Subcutaneous adipose tissue (tissue), 4 donors: ENCODE data around the gene ARHGEF38. TPM values are rescaled to one million over a fixed set of nuclear protein-coding genes. Genes with fewer than 3 reads are reported as not detected.

Source experiments
- total RNA-seq, 4 donors: library from RNA; depleted of rRNA; stranded (reverse); fragments of >200 nt; gene quantifications; one replicate each; pipeline ENCODE4 v1.1.0, GENCODE V29; 2016
- TF ChIP-seq, protein P1 (sequence below): fragments of 450-650 bp; IDR thresholded peaks from one replicate; pipeline ENCODE4 v1.5.1; 2016; ENCODE audit warnings: low read depth, mild to moderate bottlenecking, control low read depth, antibody characterized with exemption, moderate library complexity

Gene ARHGEF38
- total RNA-seq, 4 donors from 2014 or later = not detected

DNA sequence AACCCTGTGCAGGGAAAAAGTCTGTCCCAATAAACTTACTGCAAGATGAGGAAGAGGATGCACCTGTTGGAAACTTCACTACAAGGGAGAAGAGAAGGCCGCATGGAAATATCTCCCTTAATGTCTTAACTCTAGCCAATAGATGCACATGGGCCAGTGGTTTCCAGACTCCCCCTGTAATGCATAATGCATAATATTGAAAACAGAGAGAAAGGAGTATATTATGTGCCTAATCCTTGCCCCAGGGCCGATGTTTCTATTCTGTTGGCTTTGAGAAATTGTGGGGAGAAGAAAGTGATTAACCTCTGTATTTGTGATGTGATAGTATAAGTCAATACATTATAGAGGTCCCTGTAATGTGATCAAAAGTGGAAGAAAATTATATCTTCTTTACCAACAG lies 118.9 kb downstream of the ARHGEF38 start:
- TF ChIP-seq, protein P1, sequence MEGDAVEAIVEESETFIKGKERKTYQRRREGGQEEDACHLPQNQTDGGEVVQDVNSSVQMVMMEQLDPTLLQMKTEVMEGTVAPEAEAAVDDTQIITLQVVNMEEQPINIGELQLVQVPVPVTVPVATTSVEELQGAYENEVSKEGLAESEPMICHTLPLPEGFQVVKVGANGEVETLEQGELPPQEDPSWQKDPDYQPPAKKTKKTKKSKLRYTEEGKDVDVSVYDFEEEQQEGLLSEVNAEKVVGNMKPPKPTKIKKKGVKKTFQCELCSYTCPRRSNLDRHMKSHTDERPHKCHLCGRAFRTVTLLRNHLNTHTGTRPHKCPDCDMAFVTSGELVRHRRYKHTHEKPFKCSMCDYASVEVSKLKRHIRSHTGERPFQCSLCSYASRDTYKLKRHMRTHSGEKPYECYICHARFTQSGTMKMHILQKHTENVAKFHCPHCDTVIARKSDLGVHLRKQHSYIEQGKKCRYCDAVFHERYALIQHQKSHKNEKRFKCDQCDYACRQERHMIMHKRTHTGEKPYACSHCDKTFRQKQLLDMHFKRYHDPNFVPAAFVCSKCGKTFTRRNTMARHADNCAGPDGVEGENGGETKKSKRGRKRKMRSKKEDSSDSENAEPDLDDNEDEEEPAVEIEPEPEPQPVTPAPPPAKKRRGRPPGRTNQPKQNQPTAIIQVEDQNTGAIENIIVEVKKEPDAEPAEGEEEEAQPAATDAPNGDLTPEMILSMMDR = no peak

DNA sequence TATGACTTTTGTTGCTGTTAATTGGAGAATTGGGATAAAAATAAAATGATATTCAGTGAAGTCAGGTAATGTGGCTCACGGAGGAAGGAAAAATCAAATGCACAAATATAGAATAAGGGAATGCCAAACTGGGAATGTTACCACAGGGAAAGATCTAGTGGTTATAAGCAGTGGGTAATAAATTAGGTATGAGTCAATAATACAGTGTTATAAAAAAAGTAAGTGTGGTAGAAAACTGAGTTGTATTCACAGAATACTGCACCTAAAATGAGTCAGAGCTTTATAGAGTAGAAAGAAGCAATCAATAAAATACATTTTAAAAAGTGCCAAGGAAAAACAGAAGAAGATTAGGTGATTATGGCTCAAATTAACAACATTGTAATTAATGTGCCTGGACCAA lies 121.6 kb downstream of the ARHGEF38 start:
- TF ChIP-seq, protein P1 = no peak

DNA sequence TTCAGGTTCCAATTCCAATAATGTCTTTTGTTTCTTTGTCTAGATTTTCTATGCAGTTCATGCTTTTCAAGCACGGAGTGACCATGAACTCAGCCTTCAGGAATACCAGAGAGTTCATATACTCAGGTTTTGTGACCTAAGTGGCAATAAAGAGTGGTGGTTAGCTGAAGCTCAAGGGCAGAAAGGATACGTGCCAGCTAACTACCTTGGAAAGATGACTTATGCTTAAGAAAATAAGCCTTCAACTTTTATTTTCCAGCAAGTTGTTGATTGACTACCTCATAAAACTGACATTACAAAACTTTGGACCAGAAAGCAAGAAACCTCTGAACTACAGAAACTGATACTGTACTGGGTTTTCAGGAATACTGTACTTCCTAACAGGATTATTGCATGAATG lies 125.3 kb downstream of the ARHGEF38 start:
- TF ChIP-seq, protein P1 = no peak

DNA sequence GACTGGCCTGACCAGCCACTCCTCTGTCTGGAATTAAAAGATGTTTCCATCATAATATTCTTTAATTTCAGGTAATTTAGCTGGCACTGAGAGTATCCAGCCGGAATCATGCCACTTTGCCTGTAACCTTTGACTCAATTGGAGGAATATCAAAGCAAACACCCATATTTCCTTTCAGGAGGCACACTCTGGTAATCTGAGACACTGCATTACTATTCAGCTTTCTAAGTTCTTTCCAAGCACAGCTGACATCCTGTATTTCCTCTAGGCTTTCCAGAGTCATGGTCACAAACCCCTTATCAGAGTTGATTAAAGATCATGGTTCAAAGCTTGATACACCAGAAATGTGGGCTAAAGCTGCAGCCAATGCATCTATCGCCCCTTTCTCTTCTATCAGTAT lies 126.8 kb downstream of the ARHGEF38 start:
- TF ChIP-seq, protein P1 = no peak

DNA sequence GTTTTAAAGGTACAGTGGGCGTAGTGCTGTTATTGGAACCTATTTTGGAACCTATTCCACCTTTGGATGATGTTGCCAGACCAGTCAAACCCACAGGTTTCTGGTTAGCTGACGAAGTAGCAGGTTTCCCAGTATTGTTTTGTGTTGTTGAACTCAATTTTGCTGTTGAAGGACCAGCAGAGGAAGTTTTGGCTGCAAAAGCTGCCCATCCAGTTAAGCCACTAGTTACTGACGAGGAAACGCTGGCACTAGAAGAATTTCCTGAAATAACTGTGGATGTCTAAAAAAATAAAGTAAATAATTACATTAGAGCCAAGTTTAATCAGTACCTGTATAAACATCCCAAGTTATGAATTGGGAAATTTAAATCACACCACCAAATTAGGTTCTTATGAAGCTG lies 130.6 kb downstream of the ARHGEF38 start:
- TF ChIP-seq, protein P1 = no peak

DNA sequence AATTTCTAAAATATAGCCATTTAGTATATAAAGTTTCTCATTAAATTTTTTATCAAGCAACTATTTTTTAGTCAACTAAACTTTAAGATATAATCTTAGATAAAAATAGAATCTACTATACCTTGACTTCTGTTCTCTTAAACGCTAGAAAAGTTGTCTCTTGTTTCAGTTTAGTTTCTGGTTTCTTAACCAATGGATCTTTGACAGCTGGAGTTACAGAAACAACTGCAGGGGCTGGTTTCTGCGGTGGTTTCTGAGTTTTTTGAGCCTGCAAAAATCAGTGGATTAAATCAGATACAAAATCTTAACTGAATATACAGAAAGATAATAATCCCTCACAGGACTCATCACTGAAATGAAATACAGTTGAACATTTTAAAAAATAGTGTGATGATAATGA lies 134.2 kb downstream of the ARHGEF38 start:
- TF ChIP-seq, protein P1 = no peak

DNA sequence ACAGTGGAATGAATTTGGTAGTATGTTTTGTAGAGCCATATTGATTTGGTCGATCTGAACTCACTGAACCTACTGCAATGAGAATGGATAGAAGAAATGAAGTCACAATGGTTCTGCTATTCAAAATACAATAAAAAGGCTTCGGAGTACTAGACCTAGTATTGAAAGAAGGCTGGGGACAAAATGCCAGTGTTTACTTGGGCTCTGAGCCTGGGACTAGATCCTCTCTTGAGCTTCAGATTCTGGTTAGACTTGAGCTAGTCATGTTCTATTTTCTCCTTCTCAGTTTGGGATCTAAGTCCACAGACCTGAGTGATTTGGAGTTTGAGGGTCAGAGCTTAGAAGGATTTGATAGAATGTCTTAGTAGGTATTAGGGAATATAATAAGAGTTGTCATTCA lies 146.2 kb downstream of the ARHGEF38 start:
- TF ChIP-seq, protein P1 = no peak
